A549 (cell line): Measurements from ENCODE around the gene RTN4RL2. TPM values are rescaled to one million over a fixed set of nuclear protein-coding genes. Genes with fewer than 3 reads are reported as not detected.

ENCODE experiments used
- ATAC-seq, 2 experiments: fragments of 200-7000 bp in 1 of 2; fragments of >200 bp in 1 of 2; cut with Nextera tagmentation in 1 of 2; cut with Tn5 transposase in 1 of 2; 3 replicates each; pipeline versions ENCODE4 v1.8.0 to v1.9.1; 2018 to 2020; ENCODE audit warnings: mild to moderate bottlenecking in 1 of 2, moderate library complexity in 1 of 2
- CTCF ChIA-PET: fragments of 300-600 bp; sonication (Branson Sonifier 250); formaldehyde crosslinking; extraction: SDS; loops from one replicate; lab custom pipeline; 2021; ENCODE audit warnings: antibody characterized with exemption, inconsistent platforms; lab: Yijun Ruan, JAX
- POLR2A ChIA-PET: fragments of 350-600 bp; formaldehyde crosslinking; extraction: SDS; loops from one replicate; lab custom pipeline; 2021; ENCODE audit warnings: antibody characterized with exemption, inconsistent platforms; lab: Yijun Ruan, JAX
- DNase-seq, 2 experiments: peaks; one replicate each; pipeline versions ENCODE4 v3.0.0 to v3.0.0-alpha.2; 2011 to 2016; ENCODE audit warnings: low read depth in 1 of 2, low spot score in 1 of 2
- FAIRE-seq: peaks from 2 replicates; lab custom pipeline; 2011; peaks lifted over from hg19 to GRCh38; lab: Jason Lieb, UNC
- H3K27ac ChIP-seq, 2 experiments: fragments of >200 bp; sonication (Bioruptor Twin); formaldehyde crosslinking; 3 replicates each; pipeline ENCODE4 v1.5.1; 2016 to 2017
- H3K4me1 ChIP-seq: fragments of >200 bp; sonication (Bioruptor Twin); formaldehyde crosslinking; 3 replicates; pipeline ENCODE4 v1.6.1; 2016
- H3K4me2 ChIP-seq: fragments of >200 bp; sonication (Bioruptor Twin); formaldehyde crosslinking; 3 replicates; pipeline ENCODE4 v1.6.1; 2016
- H3K4me3 ChIP-seq: fragments of >200 bp; sonication (Bioruptor Twin); formaldehyde crosslinking; 3 replicates; pipeline ENCODE4 v1.5.1; 2016
- H3K9me3 ChIP-seq: fragments of >200 bp; sonication (Bioruptor Twin); formaldehyde crosslinking; 3 replicates; pipeline ENCODE4 v1.6.1; 2016
- CEBPB ChIP-seq, 2 experiments: fragments of >200 bp in 1 of 2; sonication (Bioruptor Twin) in 1 of 2; formaldehyde crosslinking in 1 of 2; IDR thresholded peaks; 2 replicates each; pipeline ENCODE4 v1.6.1; 2012 to 2016
- FOSB ChIP-seq: fragments of 250-450 bp; sonication (Bioruptor Pico); IDR thresholded peaks from 2 replicates; pipeline ENCODE4 v1.5.0; 2020; ENCODE audit warnings: mild to moderate bottlenecking, moderate library complexity
- HOXB5 ChIP-seq: fragments of 250-450 bp; sonication (Bioruptor Pico); IDR thresholded peaks from 2 replicates; pipeline ENCODE4 v1.5.0; 2020; ENCODE audit warnings: mild to moderate bottlenecking, moderate library complexity
- MAFK ChIP-seq: fragments of 450-650 bp; IDR thresholded peaks from 2 replicates; pipeline ENCODE4 v1.6.1; 2014; ENCODE audit not compliant: partially characterized antibody
- NPAS2 ChIP-seq: fragments of 250-450 bp; sonication (Bioruptor Pico); IDR thresholded peaks from 2 replicates; pipeline ENCODE4 v1.8.0; 2022; ENCODE audit warnings: mild to moderate bottlenecking, moderate library complexity, borderline replicate concordance
- RAD21 ChIP-seq, 2 experiments: fragments of >200 bp in 1 of 2; sonication (Bioruptor Twin) in 1 of 2; formaldehyde crosslinking in 1 of 2; IDR thresholded peaks in 1 of 2; conservative IDR thresholded peaks in 1 of 2; 2 replicates in 1 of 2; 3 replicates in 1 of 2; pipeline ENCODE4 v1.6.1; 2012 to 2018; ENCODE audit warnings: inconsistent platforms in 1 of 2
- RCOR1 ChIP-seq: fragments of 150-350 bp; IDR thresholded peaks from 2 replicates; pipeline ENCODE4 v1.6.1; 2014; ENCODE audit warnings: antibody characterized with exemption, low read length, low read depth
- SMC3 ChIP-seq: fragments of >200 bp; sonication (Bioruptor Twin); formaldehyde crosslinking; IDR thresholded peaks from 3 replicates; pipeline ENCODE4 v1.6.1; 2018; ENCODE audit warnings: inconsistent platforms
- WGBS: methylation state at CpG from one replicate; pipeline ENCODE4 v1.1.6; 2017; ENCODE audit errors: missing lambda C conversion rate; 5-methylcytosine and 5-hydroxymethylcytosine counted together
- polyA plus RNA-seq, 4 experiments: library from polyadenylated mRNA; depleted of rRNA in 3 of 4; stranded (reverse); fragments of >200 nt; fragmentation: RNase III in 1 of 4; extraction: RNeasy Plus Mini Kit Qiagen cat#74134 plus additional on column Dnase treatment in 1 of 4; gene quantifications; 2 replicates in 3 of 4; 3 replicates in 1 of 4; pipeline ENCODE4 v1.2.3, GENCODE V29; 2011 to 2017
- TF ChIP-seq, protein P1 (sequence below): fragments of >200 bp; sonication (Bioruptor Twin); formaldehyde crosslinking; IDR thresholded peaks from 2 replicates; pipeline ENCODE4 v1.6.1; 2016
- TF ChIP-seq, protein P2 (sequence below): IDR thresholded peaks from 2 replicates; pipeline ENCODE4 v1.6.1; 2012
- TF ChIP-seq, protein P3 (sequence below): fragments of >200 bp; sonication (Bioruptor Twin); formaldehyde crosslinking; IDR thresholded peaks from 3 replicates; pipeline ENCODE4 v1.5.1; 2016
- TF ChIP-seq, protein P4 (sequence below): IDR thresholded peaks from 2 replicates; pipeline ENCODE4 v1.6.1; 2012; ENCODE audit warnings: low read depth, borderline replicate concordance

The RTN4RL2 gene
- polyA plus RNA-seq, 2 of the 4 experiments (the other 2 are of a cell fraction), result 9.2 to 23.7 TPM

DNA sequence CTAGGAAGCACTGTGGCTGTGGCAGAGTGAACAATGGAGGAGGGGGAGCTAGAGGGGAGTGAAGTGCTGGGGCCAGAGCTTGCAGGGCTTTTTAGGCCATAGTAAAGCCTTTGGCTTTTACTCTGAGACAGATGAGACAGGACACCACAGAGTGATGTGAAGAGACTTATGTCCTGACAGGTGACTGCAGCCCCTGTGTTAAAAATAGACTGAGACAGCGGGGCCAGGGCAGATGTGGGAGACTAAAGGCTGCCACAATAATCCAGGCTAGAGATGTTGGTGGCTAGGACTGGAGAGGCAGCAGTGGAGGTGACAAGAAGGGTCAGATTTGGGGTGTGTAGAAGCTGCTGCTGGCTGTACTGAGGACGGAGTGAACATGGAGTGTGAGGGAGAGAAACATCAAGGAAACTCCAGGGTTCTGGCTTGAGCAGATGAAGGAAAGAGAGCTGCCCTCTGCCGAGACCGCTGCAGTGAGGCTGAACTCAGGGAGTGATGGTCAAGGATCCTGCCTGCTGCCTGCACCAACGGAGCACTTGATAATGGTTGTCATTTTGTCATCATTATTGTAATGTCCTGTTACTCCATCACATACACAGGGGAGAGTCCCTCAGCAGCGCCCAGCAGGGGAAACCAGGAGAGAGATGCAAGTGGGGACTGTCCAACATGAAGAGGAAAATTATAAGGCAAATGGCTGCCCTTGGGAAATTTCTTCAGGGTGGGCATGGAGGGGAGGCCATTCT, 27.8 kb downstream of the RTN4RL2 start (continued):
- TF ChIP-seq, protein P1, sequence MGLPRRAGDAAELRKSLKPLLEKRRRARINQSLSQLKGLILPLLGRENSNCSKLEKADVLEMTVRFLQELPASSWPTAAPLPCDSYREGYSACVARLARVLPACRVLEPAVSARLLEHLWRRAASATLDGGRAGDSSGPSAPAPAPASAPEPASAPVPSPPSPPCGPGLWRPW, result no peak
- TF ChIP-seq NPAS2 (CRISPR knock-in tag), result no peak
- TF ChIP-seq, protein P2, sequence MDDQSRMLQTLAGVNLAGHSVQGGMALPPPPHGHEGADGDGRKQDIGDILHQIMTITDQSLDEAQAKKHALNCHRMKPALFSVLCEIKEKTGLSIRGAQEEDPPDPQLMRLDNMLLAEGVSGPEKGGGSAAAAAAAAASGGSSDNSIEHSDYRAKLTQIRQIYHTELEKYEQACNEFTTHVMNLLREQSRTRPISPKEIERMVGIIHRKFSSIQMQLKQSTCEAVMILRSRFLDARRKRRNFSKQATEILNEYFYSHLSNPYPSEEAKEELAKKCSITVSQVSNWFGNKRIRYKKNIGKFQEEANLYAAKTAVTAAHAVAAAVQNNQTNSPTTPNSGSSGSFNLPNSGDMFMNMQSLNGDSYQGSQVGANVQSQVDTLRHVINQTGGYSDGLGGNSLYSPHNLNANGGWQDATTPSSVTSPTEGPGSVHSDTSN, result no peak
- no peak for TF ChIP-seq FOSB (CRISPR knock-in tag)

DNA sequence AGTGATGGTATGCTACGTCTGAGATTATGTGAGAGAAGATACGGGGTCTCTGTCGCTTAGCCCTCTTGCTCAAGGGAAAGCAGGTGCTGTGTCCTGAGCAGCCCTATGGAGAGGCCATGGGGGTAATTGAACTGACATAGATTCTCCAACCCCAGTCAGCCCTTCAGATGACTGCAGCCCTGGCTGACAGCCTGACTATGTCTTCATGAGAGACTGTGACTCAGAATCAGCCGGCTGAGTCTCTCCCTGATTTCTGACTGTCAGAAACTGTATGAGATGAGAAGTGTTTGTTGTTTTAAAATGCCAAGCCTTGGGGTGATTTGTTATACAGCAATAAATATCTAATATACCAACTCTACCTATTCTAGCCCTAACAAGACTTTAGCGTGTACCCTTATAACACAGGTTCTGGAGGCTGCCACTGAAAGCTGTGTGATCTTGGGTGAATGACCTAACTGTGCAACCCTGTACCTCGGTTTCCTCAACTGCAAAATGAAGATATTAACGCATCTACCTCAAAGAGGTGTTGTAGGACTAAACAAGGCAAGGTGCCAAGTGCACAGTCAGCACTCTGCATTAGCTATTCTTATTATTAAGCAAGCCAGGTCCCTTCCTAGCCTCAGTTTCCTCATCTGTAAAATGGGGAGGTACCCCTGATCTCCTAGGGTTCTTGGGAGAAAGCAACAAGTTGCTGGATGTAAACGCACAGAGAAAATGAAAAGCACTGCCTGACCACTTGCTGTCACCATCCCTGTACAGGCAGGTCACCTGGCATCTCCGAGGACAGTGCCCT, 30.3 kb downstream of the RTN4RL2 start:
- no peak overlapping the region for H3K4me2 ChIP-seq
- no peak for DNase-seq
- ChIA-PET POLR2A (no interaction called here), CTCF (interaction anchor here (0.5 to 22.5 kb wide), 11 partner anchors 9 to 297 kb away, joined by 3 to 299 read pairs (median 3); partner anchors contain the start of genes RTN4RL2 and TIMM10)
- FAIRE-seq, result no peak
- H3K9me3 ChIP-seq, result no peaks in the 10 kb centered on the region
- TF ChIP-seq RCOR1 (no peak), HOXB5 (CRISPR knock-in tag) (no peak), MAFK (peak; percentile 80)
- no peak overlapping the region for H3K4me3 ChIP-seq
- ATAC-seq, result peak; percentile 20 to 64; a peak in 4 of 6 replicates
- H3K27ac ChIP-seq, result no peak overlapping the region
- peaks cover 7% of the 10 kb centered on the region for H3K4me1 ChIP-seq
- WGBS, result 69% methylated on average over 9 of the region's 9 CpGs

DNA sequence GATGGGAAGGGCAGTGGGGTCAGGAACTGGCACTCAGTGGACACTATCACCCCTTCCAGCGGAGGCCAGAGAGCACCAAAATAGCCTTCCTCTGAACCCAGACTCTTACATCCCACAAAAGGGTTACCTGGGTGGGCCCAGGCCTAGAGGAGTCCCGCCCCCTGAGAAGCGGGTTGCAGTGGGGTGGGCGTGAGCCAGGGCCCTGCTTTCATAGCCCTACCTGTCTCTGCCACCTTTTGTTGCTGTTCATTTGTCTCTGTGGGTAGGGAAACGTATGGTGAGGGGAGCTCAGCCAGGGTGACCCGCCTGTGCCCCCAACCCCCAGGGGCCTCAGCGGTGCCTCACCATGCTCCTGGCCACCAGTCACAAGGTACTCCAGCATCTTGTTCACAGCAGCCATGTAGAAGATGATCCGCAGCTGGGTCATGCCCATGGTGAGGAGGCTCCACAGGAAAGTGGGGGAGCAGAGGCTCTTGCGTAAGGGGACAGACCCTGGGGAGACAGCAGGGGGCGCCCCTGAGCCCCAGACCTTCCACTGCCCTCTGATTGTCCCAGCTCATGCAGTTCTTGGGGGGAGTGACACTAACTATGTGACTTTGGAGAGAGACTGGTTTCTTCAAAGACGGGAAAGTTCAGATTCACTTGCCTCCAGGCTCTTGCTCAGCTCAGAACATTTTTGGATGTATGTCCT, 31.2 kb downstream of the RTN4RL2 start:
- WGBS, result 81% methylated on average over 8 of the region's 11 CpGs
- ATAC-seq, result peak; percentile 52 to 74; a peak in 4 of 6 replicates
- DNase-seq, result peak in 1 of 2 experiments; percentile 48
- Histone ChIP-seq H3K9me3 (no peaks in the 10 kb centered on the region), H3K27ac (no peak overlapping the region), H3K4me1 (peaks cover 7% of the 10 kb centered on the region), H3K4me3 (no peak overlapping the region), H3K4me2 (no peak overlapping the region)
- ChIA-PET CTCF (interaction anchor here (0.5 to 22.5 kb wide), 13 partner anchors 10 to 296 kb away, joined by 3 to 299 read pairs (median 4); partner anchors contain the start of genes RTN4RL2 and TIMM10), POLR2A (no interaction called here)
- TF ChIP-seq SMC3 (peak; percentile 50), RAD21 (conservative IDR thresholded peaks at IDR 0.05 in 1 of 2, IDR thresholded peaks at IDR 0.05 in 1 of 2) (peak; percentile 34 to 35), CEBPB (IDR thresholded peaks at IDR 0.05) (peak; percentile 84 to 96)
- TF ChIP-seq, protein P3, sequence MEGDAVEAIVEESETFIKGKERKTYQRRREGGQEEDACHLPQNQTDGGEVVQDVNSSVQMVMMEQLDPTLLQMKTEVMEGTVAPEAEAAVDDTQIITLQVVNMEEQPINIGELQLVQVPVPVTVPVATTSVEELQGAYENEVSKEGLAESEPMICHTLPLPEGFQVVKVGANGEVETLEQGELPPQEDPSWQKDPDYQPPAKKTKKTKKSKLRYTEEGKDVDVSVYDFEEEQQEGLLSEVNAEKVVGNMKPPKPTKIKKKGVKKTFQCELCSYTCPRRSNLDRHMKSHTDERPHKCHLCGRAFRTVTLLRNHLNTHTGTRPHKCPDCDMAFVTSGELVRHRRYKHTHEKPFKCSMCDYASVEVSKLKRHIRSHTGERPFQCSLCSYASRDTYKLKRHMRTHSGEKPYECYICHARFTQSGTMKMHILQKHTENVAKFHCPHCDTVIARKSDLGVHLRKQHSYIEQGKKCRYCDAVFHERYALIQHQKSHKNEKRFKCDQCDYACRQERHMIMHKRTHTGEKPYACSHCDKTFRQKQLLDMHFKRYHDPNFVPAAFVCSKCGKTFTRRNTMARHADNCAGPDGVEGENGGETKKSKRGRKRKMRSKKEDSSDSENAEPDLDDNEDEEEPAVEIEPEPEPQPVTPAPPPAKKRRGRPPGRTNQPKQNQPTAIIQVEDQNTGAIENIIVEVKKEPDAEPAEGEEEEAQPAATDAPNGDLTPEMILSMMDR, result peak; percentile 62
- TF ChIP-seq, protein P4, sequence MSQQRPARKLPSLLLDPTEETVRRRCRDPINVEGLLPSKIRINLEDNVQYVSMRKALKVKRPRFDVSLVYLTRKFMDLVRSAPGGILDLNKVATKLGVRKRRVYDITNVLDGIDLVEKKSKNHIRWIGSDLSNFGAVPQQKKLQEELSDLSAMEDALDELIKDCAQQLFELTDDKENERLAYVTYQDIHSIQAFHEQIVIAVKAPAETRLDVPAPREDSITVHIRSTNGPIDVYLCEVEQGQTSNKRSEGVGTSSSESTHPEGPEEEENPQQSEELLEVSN, result no peak
- FAIRE-seq, result no peak
